SK-N-SH (cell line): ENCODE data around the gene ARHGEF17.

ENCODE experiments used
- FOXJ3 ChIP-seq: sonication (generic); formaldehyde crosslinking; IDR thresholded peaks from 2 replicates; pipeline ENCODE4 v1.5.1; 2020; ENCODE audit warnings: mild to moderate bottlenecking, missing genetic modification reagents
- GABPA ChIP-seq: IDR thresholded peaks from 2 replicates; pipeline ENCODE4 v1.4.0; 2012; ENCODE audit warnings: low read depth, mild to moderate bottlenecking
- JUND ChIP-seq: IDR thresholded peaks from 2 replicates; pipeline ENCODE4 v1.4.0; 2012
- NRF1 ChIP-seq: IDR thresholded peaks from 2 replicates; pipeline ENCODE4 v1.6.1; 2012; ENCODE audit warnings: low read depth, mild to moderate bottlenecking, low read length
- RAD21 ChIP-seq: IDR thresholded peaks from 2 replicates; pipeline ENCODE4 v1.6.1; 2012; ENCODE audit warnings: mild to moderate bottlenecking, low read length
- RFX5 ChIP-seq: IDR thresholded peaks from 2 replicates; pipeline ENCODE4 v1.6.1; 2012; ENCODE audit warnings: mild to moderate bottlenecking, improper control_type of control experiment, low read length
- RXRA ChIP-seq: IDR thresholded peaks from 2 replicates; pipeline ENCODE4 v1.4.0; 2012; ENCODE audit warnings: low read depth, mild to moderate bottlenecking, borderline replicate concordance
- TAF1 ChIP-seq: IDR thresholded peaks from 2 replicates; pipeline ENCODE4 v1.6.1; 2012; ENCODE audit warnings: low read depth, mild to moderate bottlenecking, low read length, moderate library complexity, borderline replicate concordance
- TF ChIP-seq, protein P1 (sequence below): fragments of 200-600 bp; sonication (generic); IDR thresholded peaks from 2 replicates; pipeline ENCODE4 v1.6.1; 2017; ENCODE audit warnings: antibody characterized with exemption, mild to moderate bottlenecking, moderate library complexity
- TF ChIP-seq, protein P2 (sequence below): IDR thresholded peaks from 2 replicates; pipeline ENCODE4 v1.4.0; 2012; ENCODE audit warnings: low read depth
- TF ChIP-seq, protein P3 (sequence below): fragments of 150-350 bp; IDR thresholded peaks from 2 replicates; pipeline ENCODE4 v1.6.1; 2017; ENCODE audit warnings: antibody characterized with exemption, low read length, low read depth, borderline replicate concordance

DNA sequence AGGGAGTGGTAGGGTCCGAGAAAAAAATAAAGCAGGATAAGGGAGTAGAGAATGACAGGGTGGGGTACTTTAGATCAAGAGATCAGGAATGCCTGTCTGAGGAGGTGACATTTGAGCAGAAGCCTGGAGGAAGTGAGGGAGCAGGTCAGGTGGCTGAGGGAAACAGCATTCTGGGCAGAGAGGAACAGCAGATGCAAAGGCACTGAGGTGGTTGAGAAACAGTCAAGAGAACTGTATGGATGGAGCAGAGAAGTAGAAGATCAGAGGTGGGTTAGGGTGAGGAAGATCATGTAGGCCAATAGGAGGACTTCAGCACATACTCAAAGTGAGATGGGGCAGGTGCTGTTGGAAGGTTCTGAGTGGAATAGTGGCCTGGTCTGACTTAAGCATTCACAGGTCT, 8.3 kb downstream of the ARHGEF17 start:
- TF ChIP-seq RXRA (no peak), TAF1 (no peak), RFX5 (no peak), GABPA (no peak), RAD21 (no peak), FOXJ3 (no peak), NRF1 (no peak), JUND (no peak)
- TF ChIP-seq, protein P1, sequence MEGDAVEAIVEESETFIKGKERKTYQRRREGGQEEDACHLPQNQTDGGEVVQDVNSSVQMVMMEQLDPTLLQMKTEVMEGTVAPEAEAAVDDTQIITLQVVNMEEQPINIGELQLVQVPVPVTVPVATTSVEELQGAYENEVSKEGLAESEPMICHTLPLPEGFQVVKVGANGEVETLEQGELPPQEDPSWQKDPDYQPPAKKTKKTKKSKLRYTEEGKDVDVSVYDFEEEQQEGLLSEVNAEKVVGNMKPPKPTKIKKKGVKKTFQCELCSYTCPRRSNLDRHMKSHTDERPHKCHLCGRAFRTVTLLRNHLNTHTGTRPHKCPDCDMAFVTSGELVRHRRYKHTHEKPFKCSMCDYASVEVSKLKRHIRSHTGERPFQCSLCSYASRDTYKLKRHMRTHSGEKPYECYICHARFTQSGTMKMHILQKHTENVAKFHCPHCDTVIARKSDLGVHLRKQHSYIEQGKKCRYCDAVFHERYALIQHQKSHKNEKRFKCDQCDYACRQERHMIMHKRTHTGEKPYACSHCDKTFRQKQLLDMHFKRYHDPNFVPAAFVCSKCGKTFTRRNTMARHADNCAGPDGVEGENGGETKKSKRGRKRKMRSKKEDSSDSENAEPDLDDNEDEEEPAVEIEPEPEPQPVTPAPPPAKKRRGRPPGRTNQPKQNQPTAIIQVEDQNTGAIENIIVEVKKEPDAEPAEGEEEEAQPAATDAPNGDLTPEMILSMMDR: no peak
- TF ChIP-seq, protein P2, sequence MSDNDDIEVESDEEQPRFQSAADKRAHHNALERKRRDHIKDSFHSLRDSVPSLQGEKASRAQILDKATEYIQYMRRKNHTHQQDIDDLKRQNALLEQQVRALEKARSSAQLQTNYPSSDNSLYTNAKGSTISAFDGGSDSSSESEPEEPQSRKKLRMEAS: no peak
- TF ChIP-seq, protein P3, sequence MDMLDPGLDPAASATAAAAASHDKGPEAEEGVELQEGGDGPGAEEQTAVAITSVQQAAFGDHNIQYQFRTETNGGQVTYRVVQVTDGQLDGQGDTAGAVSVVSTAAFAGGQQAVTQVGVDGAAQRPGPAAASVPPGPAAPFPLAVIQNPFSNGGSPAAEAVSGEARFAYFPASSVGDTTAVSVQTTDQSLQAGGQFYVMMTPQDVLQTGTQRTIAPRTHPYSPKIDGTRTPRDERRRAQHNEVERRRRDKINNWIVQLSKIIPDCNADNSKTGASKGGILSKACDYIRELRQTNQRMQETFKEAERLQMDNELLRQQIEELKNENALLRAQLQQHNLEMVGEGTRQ: no peak
